Dermis blood vessel endothelial cell (primary cell): ENCODE data around the gene CEACAM21. TPM values are rescaled to one million over a fixed set of nuclear protein-coding genes. Genes with fewer than 3 reads are reported as not detected.

Source experiments
- DNase-seq: peaks from one replicate; pipeline ENCODE4 v3.0.0; 2010
- total RNA-seq: library from RNA; depleted of rRNA; stranded (reverse); fragments of >200 nt; gene quantifications from 2 replicates; pipeline ENCODE4 v1.2.3, GENCODE V29; 2014

The CEACAM21 gene
- total RNA-seq, 1 donor from 2014 or later = 3.2 TPM

- DNase-seq = no peak
Measured at GRCh38 chr19:41620171-41620570, 44.2 kb downstream of the CEACAM21 start.

GRCh38 chr19:41621226-41621625 lies 45.3 kb downstream of the CEACAM21 start:
- DNase-seq = no peak

GRCh38 chr19:41621654-41622053 lies 45.7 kb downstream of the CEACAM21 start:
- no peak for DNase-seq

DNA sequence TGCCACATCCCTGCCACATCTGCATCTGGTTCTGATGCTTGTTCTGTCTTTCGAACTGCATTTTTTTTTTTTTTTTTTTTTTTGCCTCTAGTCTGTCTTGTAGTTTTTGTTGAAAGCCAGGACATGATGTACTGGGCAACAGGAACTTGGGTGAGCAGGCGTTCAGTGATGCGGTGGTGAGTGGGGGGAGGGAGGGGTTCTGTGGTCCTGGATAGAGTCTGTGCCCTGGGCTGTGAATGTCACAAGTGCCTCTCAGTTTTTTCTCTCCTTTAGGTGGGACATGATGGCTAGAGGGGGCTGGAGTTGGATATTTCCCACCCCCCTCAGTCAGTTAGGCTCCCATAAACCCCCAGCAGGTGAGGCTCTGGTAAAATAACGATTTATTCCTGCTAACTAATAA lies 47.4 kb downstream of the CEACAM21 start:
- no peak for DNase-seq

- DNase-seq = no peak
Measured at GRCh38 chr19:41624515-41624914, 48.5 kb downstream of the CEACAM21 start.

- no peak for DNase-seq
Measured at GRCh38 chr19:41624937-41625336, 49.0 kb downstream of the CEACAM21 start.

DNA sequence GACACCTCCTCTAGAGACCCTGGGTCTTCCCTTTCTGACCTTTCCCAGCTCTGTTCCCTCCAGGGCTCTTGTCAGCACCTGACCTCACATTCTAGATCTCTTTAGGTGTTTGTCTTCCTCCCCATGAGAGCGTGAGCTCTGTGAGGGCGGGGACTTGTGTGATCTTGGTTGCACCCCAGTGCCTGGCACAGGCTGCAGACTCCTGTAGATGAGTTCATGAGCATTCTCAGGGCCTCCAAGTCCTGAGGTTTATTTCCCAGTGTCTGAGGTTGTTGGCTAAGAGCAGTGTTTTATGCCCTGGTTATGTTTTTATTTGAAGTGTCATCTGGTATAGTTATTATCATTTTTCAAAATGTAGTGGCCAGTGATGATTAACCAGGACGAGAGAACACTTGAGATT lies 50.3 kb downstream of the CEACAM21 start:
- no peak for DNase-seq

DNA sequence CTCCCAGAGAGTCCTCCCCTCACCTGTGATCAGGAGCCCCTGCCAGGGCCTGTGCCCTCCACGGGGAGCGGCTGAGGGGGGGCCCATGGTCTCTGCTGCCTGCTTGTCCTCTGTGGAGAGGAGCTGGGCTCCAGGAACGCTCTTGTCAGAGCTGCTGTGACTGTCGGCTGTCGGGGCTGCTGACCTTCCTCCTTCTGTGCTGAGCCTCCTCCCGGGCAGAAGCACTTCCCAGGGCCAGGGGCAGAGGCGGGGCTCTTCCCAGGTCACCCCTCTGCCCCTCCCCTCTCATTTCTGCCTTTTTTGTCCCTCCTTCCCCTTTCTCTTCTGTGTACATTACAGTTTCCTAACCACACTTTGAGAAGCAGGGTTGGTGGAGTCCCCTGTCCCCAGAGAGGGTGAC lies 50.9 kb downstream of the CEACAM21 start, which contains the start of gene CEACAM4:
TSS of gene CEACAM4 (minus strand) at position 198 of the 400 bp plus-strand sequence. CDS start at position 87, 111 bp downstream.
- DNase-seq = no peak

DNA sequence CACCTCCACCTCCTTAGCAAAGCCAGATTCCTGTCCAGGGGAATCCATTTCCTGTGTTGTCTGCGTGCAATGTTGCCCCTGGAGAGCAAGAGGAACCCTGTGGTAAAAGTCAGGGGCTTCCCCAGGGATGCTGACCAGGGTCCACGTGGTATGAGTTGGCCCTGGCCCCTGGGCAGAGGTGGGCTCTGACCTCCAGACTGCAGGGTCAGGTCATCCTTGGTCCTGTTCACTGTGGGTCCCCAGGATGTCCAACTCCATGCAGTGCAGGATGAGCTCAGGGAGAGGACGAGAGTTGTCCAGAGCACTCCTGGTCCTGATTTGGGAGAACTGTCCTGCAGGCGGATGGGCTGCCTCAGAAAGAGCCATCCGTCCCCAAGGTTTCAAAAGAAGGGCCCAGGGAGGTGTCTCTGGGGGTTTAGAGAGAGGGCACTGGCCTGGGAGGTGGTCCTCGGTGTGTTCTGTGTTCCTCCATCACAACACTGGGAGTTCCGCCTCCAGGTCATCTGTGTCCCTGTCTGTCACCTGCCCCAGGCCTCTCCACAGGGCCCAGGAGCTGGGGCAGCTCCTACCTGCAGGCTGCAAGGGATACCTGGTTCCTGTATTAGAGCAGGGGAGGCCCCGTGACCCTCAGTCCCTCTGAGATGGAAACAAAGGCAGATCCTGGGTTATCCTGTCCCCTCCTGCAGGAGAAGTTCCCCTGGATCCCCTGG lies 52.2 kb downstream of the CEACAM21 start:
- DNase-seq = no peak

Other genes starting within 250 kb of the CEACAM21 start
- gene TGFB1, start 222.2 kb upstream of the CEACAM21 start, total RNA-seq = 19.4 and 74.5 TPM in 2 replicates
- 6.8 and 7.9 TPM in 2 replicates for gene B9D2, start 212.0 kb upstream of the CEACAM21 start, total RNA-seq
- 4.7 and 9.2 TPM in 2 replicates for gene TMEM91, start 199.6 kb upstream of the CEACAM21 start, total RNA-seq
- gene EXOSC5, start 178.8 kb upstream of the CEACAM21 start, total RNA-seq = 8.8 and 11.9 TPM in 2 replicates
- 36.9 and 69.8 TPM in 2 replicates for gene BCKDHA, start 178.3 kb upstream of the CEACAM21 start, total RNA-seq
- gene B3GNT8, start 148.8 kb upstream of the CEACAM21 start, total RNA-seq = 1.8 and 2.6 TPM in 2 replicates
- gene DMAC2, start 136.3 kb upstream of the CEACAM21 start, total RNA-seq = 55.0 and 77.7 TPM in 2 replicates
- gene ERICH4, start 133.0 kb upstream of the CEACAM21 start, total RNA-seq = not detected in 2 replicates
- not detected in 2 replicates for gene CEACAM4, start 50.9 kb downstream of the CEACAM21 start, total RNA-seq
- gene CEACAM7, start 112.1 kb downstream of the CEACAM21 start, total RNA-seq = 0.17 TPM in 1 of 2 replicates, not detected in the other
- gene CEACAM5, start 132.5 kb downstream of the CEACAM21 start, total RNA-seq = not detected in 2 replicates
- not detected in 2 replicates for gene CEACAM6, start 179.4 kb downstream of the CEACAM21 start, total RNA-seq
- gene CEACAM3, start 220.4 kb downstream of the CEACAM21 start, total RNA-seq = not detected in 2 replicates